Naive B cell (primary cell): ENCODE results near the gene MRPS31. TPM values are rescaled to one million over a fixed set of nuclear protein-coding genes. Genes with fewer than 3 reads are reported as not detected.

ENCODE experiments used
- ATAC-seq, 2 donors: fragments of 150-1000 bp; cut with Tn5 transposase; 2 replicates each; pipeline ENCODE4 v1.10.0; 2021; ENCODE audit warnings: low read depth in 2 of 2, mild to moderate bottlenecking in 2 of 2, moderate library complexity in 2 of 2
- DNase-seq: peaks from one replicate; pipeline ENCODE4 v3.0.0; 2022
- H3K27ac Mint-ChIP-seq, 6 donors: one replicate each; pipeline ENCODE4 v1.8.0; 2020 to 2022; ENCODE audit warnings: mild to moderate bottlenecking in 6 of 6, mixed read lengths in 6 of 6, moderate library complexity in 5 of 6, inconsistent platforms in 2 of 6
- H3K27me3 Mint-ChIP-seq, 3 donors: one replicate each; pipeline ENCODE4 v1.8.0; 2021 to 2022; ENCODE audit warnings: mixed read lengths in 3 of 3, mild to moderate bottlenecking in 1 of 3
- H3K36me3 Mint-ChIP-seq, 2 donors: one replicate each; pipeline ENCODE4 v1.8.0; 2020 to 2022; ENCODE audit warnings: mixed read lengths in 2 of 2, inconsistent platforms in 1 of 2, mild to moderate bottlenecking in 1 of 2
- H3K4me1 Mint-ChIP-seq, 3 donors: one replicate each; pipeline ENCODE4 v1.8.0; 2020 to 2022; ENCODE audit warnings: mixed read lengths in 3 of 3, inconsistent platforms in 1 of 3, mild to moderate bottlenecking in 1 of 3, moderate library complexity in 1 of 3
- H3K4me3 Mint-ChIP-seq, 8 donors: one replicate each; pipeline ENCODE4 v1.8.0; 2020 to 2022; ENCODE audit warnings: mild to moderate bottlenecking in 8 of 8, mixed read lengths in 8 of 8, moderate library complexity in 8 of 8, inconsistent platforms in 2 of 8
- H3K9me3 Mint-ChIP-seq, 7 donors: one replicate each; pipeline ENCODE4 v1.8.0; 2020 to 2022; ENCODE audit warnings: mixed read lengths in 7 of 7, mild to moderate bottlenecking in 5 of 7, inconsistent platforms in 2 of 7, moderate library complexity in 1 of 7
- polyA plus RNA-seq, 6 donors: library from polyadenylated mRNA; unstranded; fragments of 300-500 nt; fragmentation: Illumina TruSeq; gene quantifications; one replicate each; pipeline ENCODE4 v1.2.3, GENCODE V29; 2021; ENCODE audit warnings: low read depth in 6 of 6

MRPS31 gene
- 10 to 100 TPM; 23.2 to 53.0 (median 46.9) TPM for polyA plus RNA-seq

GRCh38 chr13:40770934-40771618 lies at the start of gene MRPS31:
Gene MRPS31, minus strand, starts transcription at chr13:40771190. Its CDS starts 54 bp downstream, at chr13:40771136.
- peaks cover 11 to 33% (median 22%) of the 10 kb centered on the region in 3 donors for H3K4me1 Mint-ChIP-seq
- H3K4me3 Mint-ChIP-seq = peak within 1 kb of the TSS; percentile 88 to 99 (median 99)
- DNase-seq = peak; percentile 92
- peak; percentile 96 to 97 for ATAC-seq
- H3K9me3 Mint-ChIP-seq = no peaks in the 10 kb centered on the region
- H3K27ac Mint-ChIP-seq = peak within 1 kb of the TSS; percentile 91 to 97 (median 97)
- no peaks in the 10 kb centered on the region for H3K27me3 Mint-ChIP-seq
- H3K36me3 Mint-ChIP-seq = no peaks in the 10 kb centered on the region

GRCh38 chr13:40819797-40820315 lies 48.9 kb upstream of the MRPS31 start:
- H3K36me3 Mint-ChIP-seq = peaks cover 8 to 17% of the 10 kb centered on the region in 2 donors
- ATAC-seq (no peak), DNase-seq (no peak)
- peaks cover 0 to 15% (median 8%) of the 10 kb centered on the region in 7 donors for H3K9me3 Mint-ChIP-seq
- peaks cover 8 to 11% (median 9%) of the 10 kb centered on the region in 3 donors for H3K4me1 Mint-ChIP-seq
- no peak overlapping the region for H3K4me3 Mint-ChIP-seq
- no peaks in the 10 kb centered on the region for H3K27me3 Mint-ChIP-seq
- peak overlapping the region in 1 of 6 donors; percentile 66 for H3K27ac Mint-ChIP-seq

DNA sequence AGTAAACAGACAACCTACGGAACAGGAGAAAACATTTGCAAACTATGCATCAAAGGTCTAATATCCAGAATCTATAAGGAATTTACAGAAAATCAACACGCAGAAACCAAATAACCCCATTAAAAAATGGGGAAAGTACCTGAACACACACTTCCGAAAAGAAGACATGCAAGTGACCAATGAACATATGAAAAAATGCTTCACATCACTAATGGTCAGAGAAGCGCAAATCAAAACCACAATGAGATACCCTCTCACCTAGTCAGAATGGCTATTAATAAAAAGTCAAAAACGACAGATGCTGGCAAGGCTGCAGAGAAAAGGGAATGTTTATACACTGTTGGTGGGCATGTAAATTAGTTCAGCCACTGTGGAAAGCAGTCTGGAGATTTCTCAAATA lies 47.9 kb upstream of the MRPS31 start:
- Mint-ChIP-seq H3K36me3 (peaks cover 9 to 17% of the 10 kb centered on the region in 2 donors), H3K4me1 (peaks cover 8 to 11% (median 9%) of the 10 kb centered on the region in 3 donors), H3K27ac (no peak overlapping the region), H3K4me3 (no peak overlapping the region), H3K27me3 (no peaks in the 10 kb centered on the region), H3K9me3 (peaks cover 0 to 15% (median 8%) of the 10 kb centered on the region in 7 donors)
- ATAC-seq (no peak), DNase-seq (no peak)

DNA sequence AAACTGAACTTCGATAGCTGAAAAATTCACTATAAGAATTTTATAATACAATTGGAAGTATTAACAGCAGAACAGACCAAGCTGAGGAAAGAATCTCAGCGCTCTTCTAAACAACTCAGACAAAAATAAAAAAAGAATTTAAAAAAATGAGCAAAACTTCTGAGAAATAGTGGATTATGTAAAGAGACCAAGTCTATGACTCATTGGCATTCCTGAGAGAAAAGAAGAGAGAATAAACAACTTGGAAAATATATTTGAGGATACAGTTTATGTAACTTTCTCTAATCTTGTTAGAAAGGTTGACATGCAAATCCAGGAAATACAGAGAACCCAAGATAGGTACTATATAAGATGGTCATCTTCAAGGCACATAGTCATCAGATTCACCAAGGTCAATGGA lies 43.8 kb upstream of the MRPS31 start:
- ATAC-seq = no peak
- DNase-seq = no peak
- H3K36me3 Mint-ChIP-seq = peaks cover 10 to 17% of the 10 kb centered on the region in 2 donors
- peaks cover 0 to 15% (median 8%) of the 10 kb centered on the region in 7 donors for H3K9me3 Mint-ChIP-seq
- no peak overlapping the region for H3K27ac Mint-ChIP-seq
- H3K4me1 Mint-ChIP-seq = peaks cover 14 to 18% (median 17%) of the 10 kb centered on the region in 3 donors
- no peaks in the 10 kb centered on the region for H3K27me3 Mint-ChIP-seq
- H3K4me3 Mint-ChIP-seq = no peak overlapping the region

DNA sequence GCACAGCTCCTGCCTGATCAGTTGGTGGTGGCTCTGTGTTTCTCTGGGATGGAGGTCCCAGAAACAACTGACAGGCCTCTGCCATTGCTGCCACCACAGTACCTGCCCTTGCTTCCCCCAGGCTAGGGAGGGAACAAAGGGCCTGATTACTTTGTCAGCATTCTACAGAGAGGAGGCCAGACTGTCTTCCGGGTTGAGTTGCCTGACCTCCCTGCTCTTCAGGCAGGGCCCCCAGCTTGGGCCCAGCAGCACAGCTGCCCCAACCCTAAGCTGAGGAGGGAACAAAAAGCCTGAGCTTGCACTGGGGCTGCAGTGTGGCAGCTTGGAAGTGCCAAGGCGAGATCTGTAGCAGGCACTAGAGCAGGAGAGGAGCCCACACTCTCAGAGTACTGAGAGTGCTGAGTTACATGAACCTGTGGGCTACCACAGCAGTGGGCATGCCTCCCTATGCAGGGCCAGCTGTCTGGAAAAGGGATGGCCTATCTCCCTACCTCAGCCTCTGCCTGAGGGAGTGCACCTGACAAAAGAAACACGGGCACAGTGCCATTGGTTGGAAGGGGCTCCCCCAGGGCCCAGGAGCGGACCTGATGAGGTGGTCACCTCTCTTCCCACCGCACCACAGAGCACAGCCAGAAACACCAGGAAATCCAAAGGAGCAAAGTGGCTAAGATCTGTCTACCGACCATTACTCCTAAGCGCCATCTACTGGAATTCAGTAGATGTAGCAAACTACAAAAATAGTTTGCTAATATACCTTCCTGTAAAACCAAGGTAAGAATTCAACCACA lies 42.9 kb upstream of the MRPS31 start:
- Mint-ChIP-seq H3K27ac (peak overlapping the region in 1 of 6 donors; percentile 49), H3K9me3 (peaks cover 0 to 15% (median 8%) of the 10 kb centered on the region in 7 donors), H3K4me1 (peaks cover 11 to 13% (median 12%) of the 10 kb centered on the region in 3 donors), H3K36me3 (peaks cover 17 to 19% of the 10 kb centered on the region in 2 donors), H3K4me3 (no peak overlapping the region), H3K27me3 (no peaks in the 10 kb centered on the region)
- DNase-seq (no peak), ATAC-seq (no peak)

DNA sequence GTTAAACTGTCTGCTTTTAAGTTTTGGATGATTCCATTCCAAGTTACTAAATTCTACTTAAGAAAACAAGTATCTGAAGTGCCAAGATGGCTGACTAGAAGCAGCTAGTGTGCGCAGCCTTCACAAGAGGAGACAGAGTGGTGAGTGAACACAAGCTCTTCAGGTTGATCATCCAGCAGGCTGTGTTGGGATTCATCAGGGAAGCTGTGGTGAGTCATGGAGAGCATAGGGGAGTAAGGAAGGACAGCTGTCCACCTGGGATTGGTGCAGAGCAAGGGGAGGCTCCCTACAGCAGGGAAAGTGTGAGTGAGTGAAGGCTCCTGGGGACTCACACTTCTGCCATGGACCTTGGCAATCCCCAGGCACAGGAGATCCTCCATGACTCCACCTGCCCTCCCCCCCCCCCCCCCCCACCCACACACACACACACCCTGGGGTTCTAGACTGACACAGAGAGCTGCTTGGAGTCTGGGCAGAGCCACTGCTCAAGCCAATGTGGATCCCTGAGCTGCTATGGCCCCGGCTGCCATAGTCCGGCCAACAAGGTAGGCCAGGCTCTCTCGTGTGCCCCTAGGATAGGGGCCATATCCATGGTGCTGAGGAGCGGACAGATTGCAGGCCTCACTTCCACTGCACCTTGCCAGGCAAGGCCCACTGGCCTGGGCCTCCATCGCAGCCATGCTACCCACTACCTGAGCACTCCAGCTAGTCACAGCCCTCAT lies 41.9 kb upstream of the MRPS31 start:
- H3K4me3 Mint-ChIP-seq = peak overlapping the region in 1 of 8 donors; percentile 47
- no peaks in the 10 kb centered on the region for H3K27me3 Mint-ChIP-seq
- peaks cover 11 to 13% (median 12%) of the 10 kb centered on the region in 3 donors for H3K4me1 Mint-ChIP-seq
- H3K36me3 Mint-ChIP-seq = peaks cover 17 to 22% of the 10 kb centered on the region in 2 donors
- H3K27ac Mint-ChIP-seq = peak overlapping the region in 1 of 6 donors; percentile 22
- peaks cover 0 to 15% (median 8%) of the 10 kb centered on the region in 7 donors for H3K9me3 Mint-ChIP-seq
- ATAC-seq (no peak), DNase-seq (no peak)

- Mint-ChIP-seq H3K27me3 (no peaks in the 10 kb centered on the region), H3K4me3 (peak overlapping the region in 3 of 8 donors; percentile 6 to 25 (median 20)), H3K9me3 (peaks cover 0 to 15% (median 8%) of the 10 kb centered on the region in 7 donors), H3K36me3 (peaks cover 17 to 30% of the 10 kb centered on the region in 2 donors), H3K4me1 (peaks cover 11 to 12% (median 11%) of the 10 kb centered on the region in 3 donors), H3K27ac (peak overlapping the region in 4 of 6 donors; percentile 3 to 87 (median 45))
- peak; percentile 42 to 59 for ATAC-seq
- no peak for DNase-seq
These were observed 41.1 kb upstream of the MRPS31 start for GRCh38 chr13:40812102-40812501.

GRCh38 chr13:40809471-40809870 lies 38.5 kb upstream of the MRPS31 start:
- Mint-ChIP-seq H3K27me3 (no peaks in the 10 kb centered on the region), H3K4me3 (no peak overlapping the region), H3K36me3 (peaks cover 0 to 40% of the 10 kb centered on the region in 2 donors), H3K9me3 (no peaks in the 10 kb centered on the region), H3K27ac (no peak overlapping the region), H3K4me1 (peaks cover 11 to 12% (median 11%) of the 10 kb centered on the region in 3 donors)
- DNase-seq (no peak), ATAC-seq (no peak)

DNA sequence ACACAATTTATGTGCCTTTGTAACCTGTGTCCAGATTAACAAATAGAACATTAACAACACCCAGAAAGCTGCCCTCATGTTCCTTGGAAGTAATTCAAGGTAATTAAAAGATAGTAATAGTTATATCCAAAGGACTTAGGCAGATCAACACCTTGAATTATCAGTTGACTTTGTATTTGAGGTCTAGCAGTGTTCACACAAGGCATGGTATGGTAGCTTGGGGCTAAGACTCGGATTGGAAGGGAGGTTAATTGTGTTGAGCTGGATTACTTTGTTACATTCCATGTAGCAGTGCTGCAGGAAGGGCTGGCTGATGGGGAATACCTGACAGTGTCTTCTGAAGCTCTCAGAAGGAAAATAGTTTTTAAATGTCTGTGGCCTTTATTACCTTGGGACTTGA lies 35.3 kb upstream of the MRPS31 start:
- no peak overlapping the region for H3K27ac Mint-ChIP-seq
- no peaks in the 10 kb centered on the region for H3K4me1 Mint-ChIP-seq
- no peaks in the 10 kb centered on the region for H3K27me3 Mint-ChIP-seq
- H3K36me3 Mint-ChIP-seq = peaks cover 0 to 44% of the 10 kb centered on the region in 2 donors
- DNase-seq (no peak), ATAC-seq (no peak)
- no peaks in the 10 kb centered on the region for H3K9me3 Mint-ChIP-seq
- no peak overlapping the region for H3K4me3 Mint-ChIP-seq

- DNase-seq (no peak), ATAC-seq (no peak)
- H3K4me1 Mint-ChIP-seq = peaks cover 0 to 6% (median 4%) of the 10 kb centered on the region in 3 donors
- H3K27ac Mint-ChIP-seq = no peak overlapping the region
- H3K27me3 Mint-ChIP-seq = no peaks in the 10 kb centered on the region
- no peak overlapping the region for H3K4me3 Mint-ChIP-seq
- H3K9me3 Mint-ChIP-seq = no peaks in the 10 kb centered on the region
- H3K36me3 Mint-ChIP-seq = peaks cover 7 to 33% of the 10 kb centered on the region in 2 donors
These were observed 32.3 kb upstream of the MRPS31 start for GRCh38 chr13:40803316-40803715.

GRCh38 chr13:40801255-40802217 lies 30.5 kb upstream of the MRPS31 start:
- Mint-ChIP-seq H3K4me1 (peaks cover 0 to 7% (median 4%) of the 10 kb centered on the region in 3 donors), H3K36me3 (peaks cover 7 to 20% of the 10 kb centered on the region in 2 donors), H3K4me3 (no peak overlapping the region)

GRCh38 chr13:40800559-40800958 lies 29.6 kb upstream of the MRPS31 start:
- DNase-seq (no peak), ATAC-seq (no peak)
- no peak overlapping the region for H3K4me3 Mint-ChIP-seq
- no peaks in the 10 kb centered on the region for H3K9me3 Mint-ChIP-seq
- peaks cover 7 to 12% of the 10 kb centered on the region in 2 donors for H3K36me3 Mint-ChIP-seq
- peak overlapping the region in 1 of 6 donors; percentile 37 for H3K27ac Mint-ChIP-seq
- no peaks in the 10 kb centered on the region for H3K27me3 Mint-ChIP-seq
- peaks cover 0 to 7% (median 4%) of the 10 kb centered on the region in 3 donors for H3K4me1 Mint-ChIP-seq

More at GRCh38 chr13:40801255-40802217, 30.5 kb upstream of the MRPS31 start:
- Mint-ChIP-seq H3K27me3 (no peaks in the 10 kb centered on the region), H3K9me3 (no peaks in the 10 kb centered on the region), H3K27ac (no peak overlapping the region)
- no peak for DNase-seq
- ATAC-seq = no peak
